DOHH2 (cell line): Measurements from ENCODE around the gene MEGF11.

Experiments used
- H3F3A ChIP-seq: fragments of 200-600 bp; sonication (generic), shearing (Covaris generic); 2 replicates; pipeline ENCODE4 v1.6.0; 2016; ENCODE audit warnings: antibody characterized with exemption, mild to moderate bottlenecking; ENCODE audit not compliant: control insufficient read depth, insufficient read depth
- H3K27ac ChIP-seq: fragments of 200-600 bp; sonication (generic); 2 replicates; pipeline ENCODE4 v1.5.1; 2014; ENCODE audit warnings: low read depth, mild to moderate bottlenecking, low read length, moderate library complexity
- H3K27me3 ChIP-seq: fragments of 200-600 bp; sonication (generic); 2 replicates; pipeline ENCODE4 v1.6.1; 2014; ENCODE audit warnings: mild to moderate bottlenecking, low read length, mixed read lengths; ENCODE audit not compliant: control insufficient read depth
- H3K36me3 ChIP-seq: fragments of 200-600 bp; sonication (generic); 2 replicates; pipeline ENCODE4 v1.6.1; 2014; ENCODE audit warnings: mild to moderate bottlenecking, low read length, moderate library complexity, mixed read lengths; ENCODE audit not compliant: control insufficient read depth
- H3K4me1 ChIP-seq: fragments of 200-600 bp; sonication (generic); 2 replicates; pipeline ENCODE4 v1.6.1; 2014; ENCODE audit warnings: mild to moderate bottlenecking, low read length, mixed read lengths; ENCODE audit not compliant: control insufficient read depth
- H3K4me2 ChIP-seq: fragments of 200-600 bp; sonication (generic); 2 replicates; pipeline ENCODE4 v1.6.0; 2014; ENCODE audit warnings: mild to moderate bottlenecking, low read length, moderate library complexity
- H3K4me3 ChIP-seq: fragments of 200-600 bp; sonication (generic); 2 replicates; pipeline ENCODE4 v1.5.1; 2014; ENCODE audit warnings: mild to moderate bottlenecking, low read length, mixed read lengths
- H3K79me2 ChIP-seq: fragments of 200-600 bp; sonication (generic); 2 replicates; pipeline ENCODE4 v1.6.1; 2014; ENCODE audit warnings: mild to moderate bottlenecking, low read length, mixed read lengths; ENCODE audit not compliant: control insufficient read depth
- H3K9me2 ChIP-seq: fragments of 200-600 bp; sonication (generic); replicated peaks from 2 replicates; pipeline ENCODE4 v1.6.1; 2014; ENCODE audit warnings: mild to moderate bottlenecking, low read length, mixed read lengths; ENCODE audit not compliant: control insufficient read depth
- H3K9me3 ChIP-seq: fragments of 200-600 bp; sonication (generic); 2 replicates; pipeline ENCODE4 v1.6.1; 2014; ENCODE audit warnings: antibody characterized with exemption, low read length, mixed read lengths; ENCODE audit not compliant: control insufficient read depth, insufficient read depth
- H4K20me1 ChIP-seq: fragments of 200-600 bp; sonication (generic); 2 replicates; pipeline ENCODE4 v1.6.0; 2014; ENCODE audit warnings: low read depth, mild to moderate bottlenecking, antibody characterized with exemption, low read length, moderate library complexity; ENCODE audit not compliant: control insufficient read depth, insufficient read depth
- CTCF ChIP-seq: fragments of 200-600 bp; sonication (generic); IDR thresholded peaks from one replicate; pipeline ENCODE4 v1.5.1; 2014; ENCODE audit warnings: antibody characterized with exemption, mild to moderate bottlenecking, low read depth, low read length; ENCODE audit not compliant: poor library complexity, severe bottlenecking
- EZH2phosphoT487 ChIP-seq: fragments of 200-600 bp; sonication (generic); IDR thresholded peaks from 2 replicates; pipeline ENCODE4 v1.6.1; 2017; ENCODE audit warnings: borderline replicate concordance, mild to moderate bottlenecking, antibody characterized with exemption, low read length, moderate library complexity, mixed read lengths

Gene MEGF11

GRCh38 chr15:66229790-66230465, 23.6 kb downstream of the MEGF11 start:
- H3K9me2 ChIP-seq: no peaks in the 10 kb centered on the region
- peak overlapping the region; percentile 60 for H3K4me2 ChIP-seq
- peak overlapping the region; percentile 31 for H3K4me3 ChIP-seq
- no peaks in the 10 kb centered on the region for H3K27me3 ChIP-seq
- no peak for TF ChIP-seq EZH2phosphoT487
- H3K27ac ChIP-seq: peak overlapping the region; percentile 19
- H4K20me1 ChIP-seq: no peaks in the 10 kb centered on the region
- H3K4me1 ChIP-seq: peaks cover 43% of the 10 kb centered on the region
- H3K9me3 ChIP-seq: no peaks in the 10 kb centered on the region
- peaks cover 56% of the 10 kb centered on the region for H3K36me3 ChIP-seq
- peaks cover 95% of the 10 kb centered on the region for H3K79me2 ChIP-seq
- H3F3A ChIP-seq: no peaks in the 10 kb centered on the region

GRCh38 chr15:66228807-66229735, 24.5 kb downstream of the MEGF11 start:
- Histone ChIP-seq H3K9me3 (no peaks in the 10 kb centered on the region), H3K27me3 (no peaks in the 10 kb centered on the region), H3K9me2 (no peaks in the 10 kb centered on the region), H3K4me3 (no peak overlapping the region), H3K4me1 (peaks cover 38% of the 10 kb centered on the region), H3K36me3 (peaks cover 53% of the 10 kb centered on the region), H4K20me1 (no peaks in the 10 kb centered on the region), H3F3A (no peaks in the 10 kb centered on the region), H3K27ac (no peak overlapping the region), H3K79me2 (peaks cover 91% of the 10 kb centered on the region), H3K4me2 (peak overlapping the region; percentile 60; the same call in 1 of the 2 replicates)
- TF ChIP-seq CTCF: no peak

GRCh38 chr15:66226736-66227135, 26.8 kb downstream of the MEGF11 start:
- peaks cover 89% of the 10 kb centered on the region for H3K79me2 ChIP-seq
- no peaks in the 10 kb centered on the region for H3K9me2 ChIP-seq
- H3K4me2 ChIP-seq: no peak overlapping the region
- H3K4me3 ChIP-seq: no peak overlapping the region
- no peaks in the 10 kb centered on the region for H3K27me3 ChIP-seq
- H4K20me1 ChIP-seq: no peaks in the 10 kb centered on the region
- no peaks in the 10 kb centered on the region for H3F3A ChIP-seq
- H3K27ac ChIP-seq: no peak overlapping the region
- H3K4me1 ChIP-seq: peaks cover 42% of the 10 kb centered on the region
- TF ChIP-seq CTCF: no peak
- no peak for TF ChIP-seq EZH2phosphoT487
- H3K36me3 ChIP-seq: peaks cover 53% of the 10 kb centered on the region
- no peaks in the 10 kb centered on the region for H3K9me3 ChIP-seq
